ENCODE data around the gene KLK1.

GRCh38 chr19:50829801-50830200 is 6.2 kb upstream of the KLK1 start:
- TF ChIP-seq RAD21 (IDR thresholded peaks at IDR 0.05; ENCODE audit: low read length) = no peak
- no peak for TF ChIP-seq CTCF (IDR thresholded peaks at IDR 0.05)
- no peak for TF ChIP-seq RFX5 (IDR thresholded peaks at IDR 0.05; ENCODE audit: low read length)
- no peak for TF ChIP-seq TCF12 (IDR thresholded peaks at IDR 0.05)
- TF ChIP-seq MXI1 (IDR thresholded peaks at IDR 0.05; ENCODE audit: low read depth, low read length) = no peak; the same call in 1 of the 2 replicates
- no peak for TF ChIP-seq FOXJ3 (CRISPR knock-in tag; IDR thresholded peaks at IDR 0.05)
- no peak for TF ChIP-seq EP300 (IDR thresholded peaks at IDR 0.05; ENCODE audit: borderline replicate concordance in 1 of 2, low read depth in 1 of 2, low read length in 1 of 2)
- no peak for TF ChIP-seq REST (IDR thresholded peaks at IDR 0.05; ENCODE audit: low read depth, low read length)
- TF ChIP-seq RXRA (IDR thresholded peaks at IDR 0.05; ENCODE audit: borderline replicate concordance, low read depth) = no peak
- TF ChIP-seq JUND (IDR thresholded peaks at IDR 0.05) = no peak
- TF ChIP-seq CHD2 (IDR thresholded peaks at IDR 0.05; ENCODE audit: low read length, partially characterized antibody) = no peak
- no peak for TF ChIP-seq SIN3A (IDR thresholded peaks at IDR 0.05; ENCODE audit: borderline replicate concordance, low read depth, low read length)
